Hematopoietic multipotent progenitor cell treated with erythropoietin and hydrocortisone succinate and interleukin-3 and kit ligand, for 6 days (in vitro differentiated cells): ENCODE measurements around the gene ADRA2B.

Source experiments
- DNase-seq: peaks from one replicate; pipeline ENCODE4 v3.0.0-alpha.2; 2015

Gene ADRA2B

DNA sequence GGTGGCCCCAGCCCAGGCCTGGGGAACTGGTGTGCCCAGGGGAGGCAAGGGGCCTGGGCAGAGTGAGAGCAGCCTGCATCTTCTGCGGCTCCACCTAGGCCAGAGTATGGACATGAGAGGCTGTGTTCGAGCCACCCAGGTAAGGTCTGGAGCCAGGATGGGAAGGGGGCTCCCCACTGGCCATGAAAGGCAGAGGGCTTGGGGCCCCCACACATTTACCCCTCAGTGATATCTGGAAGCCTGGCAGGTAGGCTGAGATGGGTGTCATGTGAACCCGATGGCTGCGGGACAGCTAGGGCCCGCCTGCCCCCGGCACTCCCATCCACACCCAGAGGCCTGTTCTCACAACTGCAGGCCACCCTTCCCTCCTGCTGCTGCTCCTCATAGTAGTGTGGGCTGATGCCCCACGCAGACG is 13.2 kb downstream of the ADRA2B start:
- DNase-seq = no peak

DNA sequence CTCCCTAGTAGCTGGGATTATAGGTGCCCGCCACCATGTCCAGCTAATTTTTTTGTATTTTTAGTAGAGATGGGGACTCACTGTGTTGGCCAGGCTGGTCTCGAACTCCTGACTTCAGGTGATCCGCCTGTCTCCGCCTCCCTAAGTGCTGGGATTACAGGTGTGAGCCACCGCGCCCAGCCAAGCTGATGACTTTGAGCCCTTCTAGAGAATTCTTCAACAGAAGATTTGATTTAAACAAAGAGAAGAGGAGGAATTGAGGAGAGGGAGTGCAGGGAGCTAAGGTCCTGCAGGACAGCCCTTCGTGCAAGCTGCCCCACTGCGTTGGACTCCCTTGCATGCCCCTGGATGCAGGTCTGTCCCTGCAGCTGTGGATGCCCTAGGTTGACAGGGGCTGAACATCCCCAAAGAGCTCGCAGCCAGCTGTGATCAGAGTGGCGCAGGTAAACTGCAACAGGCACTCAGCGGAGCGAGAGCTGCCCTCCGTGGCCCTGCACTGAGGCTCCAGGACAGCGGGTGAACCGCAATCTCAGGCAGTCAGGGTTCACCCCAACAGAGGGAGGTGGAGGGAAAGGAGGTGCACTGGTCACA is 13.7 kb downstream of the ADRA2B start:
- DNase-seq = no peak

DNA sequence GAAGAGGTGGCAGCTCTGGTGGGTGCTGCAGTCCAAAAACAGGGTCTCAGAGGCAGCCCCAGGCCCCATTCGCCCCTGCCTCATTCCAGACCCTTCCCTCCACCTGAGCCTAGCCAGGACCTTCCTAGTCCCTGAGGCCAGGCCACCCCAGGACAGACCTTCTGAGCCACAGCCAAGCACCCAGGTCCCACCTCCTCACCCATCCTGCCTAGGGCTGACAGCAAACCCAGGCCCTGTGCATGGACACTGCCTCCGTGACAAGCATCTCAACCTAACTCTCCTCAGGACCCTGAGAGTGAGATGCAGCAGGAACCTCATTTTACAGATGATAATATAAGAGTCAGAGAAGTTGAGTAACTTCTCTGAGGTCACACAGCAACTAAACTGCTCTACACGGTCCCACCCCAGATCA is 15.5 kb downstream of the ADRA2B start:
- DNase-seq = no peak

DNA sequence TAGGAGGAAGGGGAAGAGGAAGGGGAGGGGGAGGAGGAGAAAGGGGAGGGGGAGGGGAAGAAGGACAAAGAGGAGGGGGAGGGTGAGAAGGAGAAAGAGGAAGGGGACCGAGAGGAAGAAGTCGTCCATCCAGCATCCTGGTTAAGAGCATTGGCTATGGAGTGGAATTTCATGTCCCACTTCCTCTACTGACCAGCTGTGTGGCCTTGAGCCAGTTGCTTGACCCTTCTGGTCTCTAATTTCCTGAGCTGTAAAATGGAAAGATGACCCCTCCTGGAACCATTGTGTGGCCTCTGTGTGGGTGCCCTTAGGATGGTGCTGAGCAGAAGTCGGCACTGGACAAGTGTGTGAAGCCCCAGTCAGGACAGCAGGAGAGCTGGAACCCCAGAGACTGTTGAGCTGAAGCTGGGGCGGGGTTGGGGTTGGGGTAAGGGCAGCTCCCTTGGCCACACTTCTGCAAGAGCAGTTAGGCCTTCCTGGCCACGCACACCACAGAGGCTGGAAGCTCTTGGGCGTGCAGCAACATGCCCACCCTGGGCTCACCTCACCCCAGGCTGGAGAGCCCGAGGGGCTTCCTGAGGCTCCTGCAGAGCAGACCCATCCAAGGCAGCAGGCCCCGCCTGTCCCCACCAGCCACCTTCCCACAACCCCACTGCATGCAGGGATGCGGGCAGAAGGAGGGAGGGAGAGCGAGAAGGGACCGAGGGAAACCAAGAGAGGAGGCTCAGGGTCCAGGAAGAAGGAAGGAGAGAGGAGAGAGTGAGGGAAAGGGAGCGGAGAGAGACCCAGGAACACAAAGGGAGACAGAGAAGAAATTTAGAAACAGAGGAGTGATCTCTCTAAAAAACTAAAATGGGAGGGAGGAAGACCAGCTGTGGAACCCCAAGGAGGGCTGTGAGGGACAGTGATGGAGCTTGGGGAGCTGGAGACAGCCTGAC is 16.2 kb downstream of the ADRA2B start:
- no peak for DNase-seq

DNA sequence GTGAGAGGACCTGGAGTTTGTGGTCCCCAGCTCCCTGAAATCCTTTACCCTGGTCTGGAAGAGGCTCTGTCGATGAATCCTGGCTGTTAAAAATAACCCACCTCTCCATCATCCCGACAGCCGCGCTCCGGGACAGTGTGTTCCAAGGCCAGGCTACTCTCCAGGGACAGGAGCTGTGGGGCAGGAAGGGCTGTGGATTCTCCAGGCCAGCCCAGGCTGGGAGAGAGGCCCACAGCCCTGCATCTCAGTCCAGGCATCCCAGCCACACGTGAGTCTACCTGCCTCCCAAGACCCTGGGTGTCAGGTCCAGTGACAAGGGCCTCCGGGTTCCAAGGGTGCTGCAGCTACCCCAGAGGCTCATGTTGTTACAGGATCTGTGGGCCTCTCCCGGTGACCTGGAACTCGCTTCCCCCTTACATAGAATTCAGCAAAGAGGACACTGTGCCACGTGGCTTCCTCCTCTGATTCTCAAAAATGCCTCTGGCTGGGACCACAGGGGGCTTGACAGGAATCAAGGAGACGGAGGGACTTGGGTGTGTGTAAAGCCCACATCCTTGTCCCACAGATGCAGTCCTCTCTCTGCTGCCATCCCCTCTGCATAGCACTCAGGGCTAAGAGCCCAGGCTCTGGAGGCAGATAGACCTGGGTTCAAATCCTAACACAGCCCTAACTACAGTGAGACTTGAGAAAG is 17.3 kb downstream of the ADRA2B start:
- DNase-seq = no peak

DNA sequence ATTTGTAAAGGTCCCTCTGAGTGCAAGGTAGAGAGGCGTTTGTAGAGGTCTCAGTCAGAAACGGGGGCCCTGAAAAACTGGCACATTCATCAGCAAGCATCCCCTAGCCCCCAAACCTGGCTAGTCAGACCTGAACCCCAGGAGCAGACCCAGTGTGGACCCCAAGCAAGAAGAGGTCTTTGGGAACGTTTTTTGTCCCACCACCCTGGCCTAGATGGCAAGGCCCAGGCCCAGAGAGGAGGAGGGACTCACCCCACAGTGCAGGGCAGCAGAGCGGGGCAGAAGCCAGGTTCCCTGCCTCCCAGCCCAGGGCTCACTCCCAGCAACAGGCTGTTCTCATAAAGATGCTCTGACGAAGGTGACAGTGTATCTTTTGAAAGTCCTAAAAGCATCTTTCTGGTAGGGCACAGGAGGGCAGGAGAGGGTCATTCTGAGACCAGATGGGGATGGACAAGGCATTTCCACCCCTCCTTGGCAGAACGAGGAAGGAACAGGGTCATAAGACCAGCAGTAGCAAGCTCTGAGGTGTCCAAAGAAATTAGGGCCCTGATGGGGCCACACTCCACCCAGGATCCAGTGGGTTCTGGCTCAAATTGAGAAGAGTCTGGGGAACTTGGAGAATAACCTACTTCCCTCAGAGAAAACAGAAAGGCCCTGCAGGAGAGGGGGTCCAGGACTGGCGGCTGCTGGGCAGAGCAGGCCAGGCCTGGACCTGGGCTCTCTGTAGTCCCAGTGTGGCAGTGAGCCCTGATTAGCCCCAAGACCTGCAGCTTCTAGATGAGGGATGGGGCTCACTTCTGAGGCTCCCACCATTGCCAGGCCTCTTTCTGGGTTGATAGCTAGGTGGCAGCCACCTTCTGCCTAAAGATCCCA is 18.2 kb downstream of the ADRA2B start:
- DNase-seq = no peak

DNA sequence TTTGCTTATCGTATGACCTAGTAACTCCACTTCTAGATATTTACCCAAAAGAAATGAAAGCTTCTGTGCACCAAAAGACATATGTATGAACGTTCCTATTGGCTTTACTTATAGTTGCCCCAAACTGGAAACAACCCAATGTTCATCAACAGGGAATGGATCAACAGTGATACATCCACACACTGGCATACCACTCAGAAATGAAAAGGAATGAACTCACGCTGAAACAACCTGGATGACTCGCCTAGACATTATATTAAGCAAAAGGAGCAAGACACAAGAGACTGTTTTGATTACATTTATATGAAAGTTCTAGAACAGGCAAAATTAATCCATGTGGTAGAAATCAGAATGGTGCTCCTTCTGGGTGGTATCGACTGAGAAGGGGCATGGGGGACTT is 18.9 kb downstream of the ADRA2B start:
- no peak for DNase-seq

DNA sequence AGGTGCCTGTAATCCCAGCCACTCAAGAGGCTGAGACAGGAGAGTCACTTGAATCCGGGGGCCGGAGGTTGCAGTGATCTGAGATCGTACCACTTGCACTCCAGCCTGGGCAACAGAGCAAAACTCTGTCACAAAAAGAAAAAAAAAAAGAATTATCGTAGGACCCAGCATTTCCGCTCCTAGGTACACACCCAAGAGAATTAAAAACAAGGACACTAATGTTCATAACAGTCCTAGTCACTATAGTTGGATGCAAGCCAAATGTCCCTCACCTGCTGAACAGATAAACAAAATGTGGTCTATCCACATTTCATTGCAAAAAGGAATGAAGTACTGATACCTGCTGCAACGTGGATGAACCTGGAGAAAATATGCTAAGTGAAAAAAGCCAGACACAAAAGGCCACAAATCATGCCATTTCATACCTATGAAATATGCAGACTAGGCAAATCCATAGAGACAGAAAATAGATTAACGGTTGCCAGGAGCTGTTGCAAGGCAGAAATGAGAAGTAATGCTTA is 21.2 kb downstream of the ADRA2B start:
- peak; percentile 72 for DNase-seq

DNA sequence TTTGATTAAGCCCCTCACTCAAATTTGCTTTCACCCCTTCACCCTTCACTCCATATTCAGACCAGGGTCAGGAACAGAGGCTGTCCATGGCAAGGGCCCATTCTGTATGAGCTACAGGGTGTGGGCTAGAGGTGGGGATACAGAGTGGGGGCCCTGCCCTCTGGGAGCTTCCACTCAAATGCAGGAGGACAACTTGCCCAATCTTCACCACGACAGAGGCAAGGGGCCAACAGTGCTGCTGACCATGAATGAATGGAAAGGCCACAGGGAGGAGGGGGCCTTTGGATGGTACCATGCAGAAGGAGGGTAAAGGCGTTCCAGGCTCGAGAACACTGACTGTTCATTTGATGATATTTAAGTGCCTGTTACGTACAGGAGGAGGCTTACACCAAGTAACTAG is 22.8 kb downstream of the ADRA2B start:
- DNase-seq = no peak

DNA sequence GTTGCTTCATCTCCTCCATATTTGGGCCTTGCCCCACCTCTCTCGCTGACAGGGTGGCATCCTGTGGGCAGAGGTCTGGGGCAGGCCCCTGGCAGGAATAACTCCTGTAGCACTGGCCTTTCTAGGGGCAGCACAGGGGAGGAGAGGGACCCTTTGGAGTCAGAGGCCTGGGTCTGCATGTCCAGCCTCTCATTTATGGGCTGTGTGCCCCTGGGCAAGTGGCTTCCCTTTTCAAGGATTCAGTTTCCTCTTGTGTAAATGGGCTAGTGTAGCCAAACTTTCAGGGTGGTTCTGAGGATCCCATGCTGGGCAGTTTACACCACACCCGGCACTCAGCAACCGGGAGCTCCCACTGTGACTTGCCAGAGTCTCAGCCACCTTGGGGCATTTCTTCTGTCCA is 23.4 kb downstream of the ADRA2B start:
- no peak for DNase-seq

DNA sequence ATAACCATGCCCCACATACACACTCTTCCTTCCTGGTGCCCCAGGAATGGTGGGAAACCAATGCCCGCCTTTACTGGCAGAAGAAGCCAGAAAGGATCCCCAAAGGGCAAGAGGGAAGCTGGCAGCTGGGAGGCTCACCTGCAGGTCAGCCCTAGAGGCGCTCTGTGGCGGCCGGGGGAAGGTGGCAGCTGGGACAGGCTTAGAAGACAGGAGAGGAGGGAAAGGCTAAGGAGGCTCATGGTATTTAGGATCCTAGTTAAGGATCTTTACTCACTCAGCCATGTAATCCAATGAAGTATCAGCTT is 23.8 kb downstream of the ADRA2B start:
- no peak for DNase-seq

DNA sequence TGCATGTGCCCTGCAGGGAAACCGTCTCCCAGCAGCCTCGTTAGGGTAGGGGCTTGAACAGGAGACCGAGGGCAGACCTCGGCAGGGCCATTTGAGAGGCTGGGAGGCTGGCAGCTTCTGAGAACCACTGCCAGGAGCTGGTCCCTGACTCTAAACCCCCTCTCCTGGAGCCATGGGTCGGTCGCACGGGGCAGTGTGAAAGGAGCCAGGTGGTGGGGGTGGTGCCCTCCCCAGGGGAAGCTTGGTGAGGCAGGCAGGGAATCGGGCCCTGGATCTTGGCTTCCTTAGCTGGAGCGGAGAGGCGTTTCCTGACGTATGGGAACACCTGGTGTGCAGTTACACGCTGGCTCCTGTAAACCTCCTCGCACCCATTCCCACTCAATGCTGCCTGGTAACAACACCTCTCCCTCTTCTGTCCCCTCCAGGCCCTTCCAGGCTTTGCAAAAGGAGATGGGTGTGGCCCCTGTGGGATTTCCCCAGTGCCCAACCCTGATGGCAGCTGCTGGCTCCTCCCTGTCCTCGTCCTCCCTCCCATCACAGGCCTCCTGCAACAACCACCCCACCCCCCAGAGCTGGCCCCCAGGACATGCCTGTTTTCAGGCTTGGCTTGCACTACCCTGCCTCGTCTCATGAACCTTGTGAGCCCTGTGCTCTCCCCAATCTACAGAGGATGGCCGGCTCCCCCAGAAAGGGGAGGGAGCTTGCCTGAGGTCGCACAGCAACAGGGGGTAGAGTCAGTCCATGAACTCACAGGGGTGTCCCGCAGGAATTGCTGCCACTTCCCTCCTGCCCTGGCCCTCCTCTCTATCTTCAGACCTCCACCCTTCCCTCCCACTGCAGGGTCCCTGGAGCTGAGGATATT is 24.4 kb downstream of the ADRA2B start:
- DNase-seq = peak; percentile 67

DNA sequence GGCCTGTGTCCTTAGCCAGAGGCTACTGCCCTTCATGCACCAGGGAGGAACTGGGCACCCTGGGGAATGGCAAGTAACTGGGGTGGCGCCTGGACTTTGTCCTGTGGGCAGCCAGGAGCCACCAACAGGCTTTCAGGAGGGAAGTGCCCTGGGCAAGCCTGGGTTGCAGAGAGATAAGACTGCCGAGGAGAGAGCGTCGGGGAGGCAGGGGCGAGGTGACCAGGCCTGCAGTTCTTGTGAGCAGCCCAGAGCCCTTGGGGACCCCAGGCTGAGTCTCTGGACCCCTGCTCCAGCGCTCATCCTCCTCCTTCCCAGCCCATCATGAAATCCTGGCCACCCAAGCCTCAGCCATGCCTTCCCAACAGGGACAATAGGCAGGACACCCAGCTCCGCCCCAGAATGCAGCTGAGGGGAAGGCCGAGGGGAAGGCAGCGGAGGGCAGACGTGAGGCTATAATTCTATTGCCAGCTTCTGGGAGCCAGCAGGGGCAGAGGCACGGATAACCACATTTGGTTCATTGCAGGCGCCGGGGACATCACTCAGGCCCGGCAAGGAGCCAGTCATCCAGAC is 25.1 kb downstream of the ADRA2B start:
- no peak for DNase-seq

DNA sequence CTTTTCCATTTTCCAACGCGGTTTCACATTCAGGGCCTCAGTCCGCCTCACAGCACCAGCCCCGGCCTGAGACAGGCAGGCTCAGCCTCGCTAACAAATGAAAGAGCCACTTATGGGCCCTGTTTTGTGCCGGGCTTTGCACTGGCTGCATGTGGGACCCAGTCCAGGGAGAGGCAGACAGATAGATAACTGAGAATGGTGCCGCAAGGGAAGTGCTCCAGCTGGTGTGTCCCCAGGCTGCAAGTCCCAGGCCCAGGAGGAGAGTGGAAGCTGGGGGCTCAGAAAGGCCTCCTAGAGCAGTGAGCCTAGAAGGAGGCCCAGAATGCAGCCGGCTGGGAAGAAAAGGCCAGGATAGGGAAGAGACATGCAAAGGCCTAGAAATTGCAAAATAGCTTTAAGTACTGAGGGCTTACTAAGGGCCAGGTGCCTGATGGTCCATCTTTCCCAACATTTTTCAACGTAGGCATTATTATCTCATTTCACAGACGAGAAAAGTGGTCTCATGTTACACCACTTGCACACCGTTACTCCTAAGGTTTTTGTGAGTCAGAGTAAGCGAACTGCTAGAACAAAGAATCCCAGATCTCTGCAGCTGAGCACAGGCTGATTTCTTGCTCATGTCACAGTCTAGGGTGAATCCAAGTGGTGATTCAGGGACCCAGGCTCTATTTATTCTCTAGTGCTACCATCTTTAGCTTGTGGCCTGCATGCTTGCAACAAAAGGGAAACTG is 26.0 kb downstream of the ADRA2B start:
- DNase-seq = no peak

DNA sequence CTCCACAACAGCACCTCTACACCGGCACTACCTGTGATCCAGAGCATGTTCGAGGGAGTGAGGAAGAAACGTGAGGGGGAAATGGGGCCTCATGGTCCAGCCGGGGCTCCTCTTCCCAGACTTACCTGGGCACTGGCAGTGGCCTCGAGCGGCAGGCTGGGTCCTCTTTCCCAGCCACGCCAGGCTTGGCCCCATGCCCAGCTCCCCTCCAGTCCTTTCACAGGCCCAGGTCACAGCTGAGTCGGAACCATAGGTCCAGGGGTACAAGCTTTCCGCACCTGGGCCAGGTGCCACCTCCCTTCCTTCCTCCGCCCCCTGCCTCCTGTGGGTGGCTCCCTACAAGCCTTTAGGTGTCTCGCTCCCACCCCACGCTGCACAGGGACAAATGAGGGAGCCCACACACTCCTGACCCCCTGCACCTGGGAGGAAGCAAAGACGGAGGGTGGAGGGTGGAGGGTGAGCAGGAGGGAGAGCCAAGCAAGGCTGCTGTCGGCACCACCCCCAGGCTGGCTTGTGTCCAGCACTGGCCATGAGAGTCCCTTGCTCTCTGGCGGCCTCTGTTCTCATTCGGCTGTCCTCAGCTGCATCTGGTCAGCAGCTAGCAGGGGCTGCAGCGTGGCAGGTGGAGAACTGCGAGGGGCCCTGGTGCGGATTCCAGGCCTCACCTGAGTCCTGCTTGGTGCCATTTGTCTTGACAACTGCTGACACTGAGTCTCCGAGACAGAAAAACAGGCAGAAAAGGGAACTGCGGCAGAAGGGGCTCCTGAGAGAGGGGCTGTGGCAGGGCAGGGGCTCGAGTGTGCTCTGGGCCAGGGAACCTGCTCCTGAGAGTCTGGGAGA is 26.8 kb downstream of the ADRA2B start:
- no peak for DNase-seq

DNA sequence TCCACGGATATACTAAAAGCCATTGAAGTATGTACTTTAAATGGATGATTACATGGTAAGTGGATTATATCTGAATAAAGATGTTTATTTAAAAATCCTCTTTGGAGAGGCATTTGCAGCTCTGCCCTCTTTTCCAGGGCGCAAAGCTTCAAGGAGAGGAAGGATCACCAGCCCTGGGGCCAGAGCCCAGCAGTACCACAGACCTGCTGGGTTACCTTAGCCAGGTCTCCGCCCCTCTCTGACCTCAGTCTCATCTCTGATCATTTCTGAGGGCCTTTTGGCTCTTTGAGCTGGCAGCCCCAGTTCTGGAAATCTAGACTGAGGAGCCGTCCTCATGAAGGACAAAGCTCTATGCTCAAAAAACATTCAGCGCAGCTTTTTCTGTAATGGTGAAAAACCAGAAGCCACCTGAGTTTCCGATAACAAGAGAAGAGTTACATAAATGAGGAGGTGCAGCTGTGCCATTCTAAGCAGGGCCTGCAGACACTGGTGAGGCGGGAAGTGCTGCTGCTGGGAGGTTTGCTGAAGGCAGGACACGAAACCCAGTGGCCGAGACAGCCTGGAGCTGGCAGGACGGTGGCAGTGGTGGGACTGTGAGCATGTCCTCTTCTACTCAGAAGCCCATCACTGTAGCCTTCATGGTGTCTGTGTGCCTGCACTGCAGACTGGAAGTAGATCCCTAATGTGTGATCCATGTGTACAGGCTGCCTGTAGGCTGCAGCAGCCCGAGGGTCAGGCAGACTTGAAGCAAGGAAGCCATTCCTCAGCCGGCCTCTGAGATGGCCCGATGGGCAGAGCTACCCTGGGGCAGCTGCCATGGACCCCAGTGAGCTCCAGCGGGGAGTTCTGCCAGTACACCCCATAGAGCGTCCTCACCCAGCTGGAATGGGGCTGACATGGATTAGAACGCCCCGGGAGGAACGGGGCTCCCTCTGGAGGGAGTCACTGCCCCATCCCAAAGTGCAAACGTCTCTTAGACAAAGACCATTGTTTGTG is 27.7 kb downstream of the ADRA2B start:
- no peak for DNase-seq

DNA sequence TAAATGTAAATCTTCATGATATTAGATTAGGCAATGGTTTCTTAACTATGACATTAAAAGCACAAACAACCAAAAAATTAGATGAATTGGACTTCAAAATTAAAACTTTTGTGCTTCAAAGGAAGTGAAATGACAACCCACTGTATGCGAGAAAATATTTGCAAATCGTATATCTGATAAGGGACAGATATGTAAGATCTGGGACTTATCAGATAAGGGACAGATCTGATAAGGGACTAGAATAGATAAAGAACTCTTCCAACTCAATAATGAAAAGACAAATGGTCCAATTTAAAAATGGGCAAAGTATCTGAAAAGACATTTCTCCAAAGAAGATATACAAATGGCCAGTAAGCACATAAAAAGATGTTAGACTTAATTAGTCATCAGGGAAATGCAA is 29.2 kb downstream of the ADRA2B start:
- no peak for DNase-seq

DNA sequence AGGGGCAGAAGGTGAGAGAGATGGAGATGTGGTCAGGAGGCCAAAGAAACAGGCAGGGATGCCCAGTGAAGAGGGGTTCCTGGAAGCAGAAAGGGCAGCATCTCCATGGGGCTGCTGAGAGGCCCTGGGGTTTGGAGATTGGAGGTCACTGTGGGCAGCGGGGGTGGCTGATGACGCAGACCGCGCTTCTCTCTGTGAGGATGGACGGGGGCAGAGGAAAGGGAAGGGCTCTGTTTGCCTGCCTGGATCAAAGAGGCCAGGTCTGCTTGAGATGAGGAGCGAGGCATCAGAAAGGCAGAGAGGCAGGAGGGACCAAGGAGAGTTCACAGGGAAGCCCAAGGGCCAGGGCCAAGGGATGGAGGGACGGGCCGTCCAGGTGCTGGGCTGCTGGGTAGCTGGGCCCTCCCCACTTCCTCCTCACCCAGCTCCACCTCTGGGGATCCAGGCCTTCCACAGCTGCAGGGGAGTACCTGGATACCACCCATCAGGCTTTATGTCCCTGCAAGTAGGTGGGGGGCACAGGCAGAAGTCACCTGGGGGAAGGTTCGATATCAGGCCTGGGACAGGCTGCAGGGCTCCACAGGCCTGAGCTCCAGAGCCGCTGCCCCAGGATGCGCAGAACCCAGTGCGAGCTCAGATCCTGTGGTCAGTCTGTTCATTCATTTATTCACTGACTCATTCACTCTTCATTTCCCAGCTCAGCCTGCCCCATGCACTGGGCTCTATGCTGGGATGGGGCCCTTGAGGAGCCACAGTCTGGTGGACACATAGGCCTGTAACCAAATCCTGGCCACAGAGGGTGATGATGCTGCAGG is 30.6 kb downstream of the ADRA2B start:
- DNase-seq = no peak
